GM12865 (cell line): Measurements from ENCODE around the gene GAL3ST1.

ENCODE experiments used
- DNase-seq: peaks from one replicate; pipeline ENCODE4 v3.0.0; 2010; ENCODE audit warnings: low read depth
- H3K4me3 ChIP-seq: 2 replicates; pipeline ENCODE4 v1.5.1; 2011; ENCODE audit warnings: mild to moderate bottlenecking, low read depth, low read length, control low read depth
- CTCF ChIP-seq: IDR thresholded peaks from 2 replicates; pipeline ENCODE4 v1.5.1; 2011; ENCODE audit warnings: low read length, control low read depth, low read depth, inconsistent platforms; ENCODE audit not compliant: insufficient read depth; ENCODE audit errors: missing control alignments

GAL3ST1 gene

GRCh38 chr22:30516731-30517130 lies 57.7 kb downstream of the GAL3ST1 start:
- no peak overlapping the region for H3K4me3 ChIP-seq
- TF ChIP-seq CTCF, result no peak
- no peak for DNase-seq

GRCh38 chr22:30516273-30516672 lies 58.2 kb downstream of the GAL3ST1 start:
- H3K4me3 ChIP-seq, result no peak overlapping the region
- no peak for TF ChIP-seq CTCF
- DNase-seq, result no peak

GRCh38 chr22:30514252-30514651 lies 60.2 kb downstream of the GAL3ST1 start:
- DNase-seq, result no peak

GRCh38 chr22:30513462-30513861 lies 61.0 kb downstream of the GAL3ST1 start:
- H3K4me3 ChIP-seq, result no peak overlapping the region
- TF ChIP-seq CTCF, result no peak
- no peak for DNase-seq

More at GRCh38 chr22:30514252-30514651, 60.2 kb downstream of the GAL3ST1 start:
- no peak for TF ChIP-seq CTCF
- H3K4me3 ChIP-seq, result no peak overlapping the region

GRCh38 chr22:30511911-30512310 lies 62.6 kb downstream of the GAL3ST1 start:
- TF ChIP-seq CTCF, result no peak
- no peak overlapping the region for H3K4me3 ChIP-seq
- no peak for DNase-seq

GRCh38 chr22:30511109-30511508 lies 63.4 kb downstream of the GAL3ST1 start:
- no peak overlapping the region for H3K4me3 ChIP-seq
- TF ChIP-seq CTCF, result no peak
- DNase-seq, result no peak

GRCh38 chr22:30508216-30508615 lies 66.2 kb downstream of the GAL3ST1 start:
- no peak for TF ChIP-seq CTCF
- H3K4me3 ChIP-seq, result no peak overlapping the region
- no peak for DNase-seq
